GM10248 (cell line): ENCODE measurements around the gene SNX30.

Source experiments
- CTCF ChIA-PET: fragments of 300-600 bp; sonication (Branson Sonifier 250); formaldehyde crosslinking; extraction: SDS; loops from one replicate; lab custom pipeline; 2021; ENCODE audit warnings: antibody characterized with exemption; lab: Yijun Ruan, JAX
- POLR2A ChIA-PET: fragments of 350-650 bp; sonication (Branson Sonifier 250); formaldehyde crosslinking; extraction: SDS; loops from one replicate; lab custom pipeline; 2020; ENCODE audit warnings: antibody characterized with exemption; lab: Yijun Ruan, JAX
- DNase-seq: peaks from one replicate; pipeline ENCODE4 v3.0.0; 2012; ENCODE audit errors: extremely low spot score
- TF ChIP-seq, protein P1 (sequence below): IDR thresholded peaks from 2 replicates; pipeline ENCODE4 v1.5.1; 2012; ENCODE audit warnings: mild to moderate bottlenecking, low read depth; ENCODE audit errors: extremely low read depth, missing control alignments, control extremely low read depth

Gene SNX30

DNA sequence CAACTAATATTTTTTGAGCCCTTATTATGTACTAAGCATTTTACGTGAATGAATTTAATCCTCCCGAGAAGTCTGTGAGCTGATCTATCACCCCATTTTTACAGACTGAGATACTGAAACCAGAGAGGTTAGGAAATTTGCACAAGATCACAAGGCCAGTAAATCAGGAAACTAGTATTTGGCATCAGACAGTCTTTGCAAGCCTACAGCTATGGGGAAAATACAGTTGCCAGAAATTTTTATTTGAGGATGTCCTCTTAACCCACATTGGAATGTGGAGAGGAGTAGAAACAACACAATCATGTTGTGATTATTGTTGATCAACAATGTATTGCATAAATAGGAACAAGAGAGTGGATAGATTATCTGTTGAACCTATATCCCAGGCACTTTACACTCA lies 142.4 kb downstream of the SNX30 start:
- ChIA-PET POLR2A (no interaction called here), CTCF (interaction anchor here (0.9 to 3.0 kb wide), 2 partner anchors 10 to 32 kb away, joined by 3 to 19 read pairs; no protein-coding TSS in a partner anchor)
- DNase-seq, result no peak
- TF ChIP-seq, protein P1, sequence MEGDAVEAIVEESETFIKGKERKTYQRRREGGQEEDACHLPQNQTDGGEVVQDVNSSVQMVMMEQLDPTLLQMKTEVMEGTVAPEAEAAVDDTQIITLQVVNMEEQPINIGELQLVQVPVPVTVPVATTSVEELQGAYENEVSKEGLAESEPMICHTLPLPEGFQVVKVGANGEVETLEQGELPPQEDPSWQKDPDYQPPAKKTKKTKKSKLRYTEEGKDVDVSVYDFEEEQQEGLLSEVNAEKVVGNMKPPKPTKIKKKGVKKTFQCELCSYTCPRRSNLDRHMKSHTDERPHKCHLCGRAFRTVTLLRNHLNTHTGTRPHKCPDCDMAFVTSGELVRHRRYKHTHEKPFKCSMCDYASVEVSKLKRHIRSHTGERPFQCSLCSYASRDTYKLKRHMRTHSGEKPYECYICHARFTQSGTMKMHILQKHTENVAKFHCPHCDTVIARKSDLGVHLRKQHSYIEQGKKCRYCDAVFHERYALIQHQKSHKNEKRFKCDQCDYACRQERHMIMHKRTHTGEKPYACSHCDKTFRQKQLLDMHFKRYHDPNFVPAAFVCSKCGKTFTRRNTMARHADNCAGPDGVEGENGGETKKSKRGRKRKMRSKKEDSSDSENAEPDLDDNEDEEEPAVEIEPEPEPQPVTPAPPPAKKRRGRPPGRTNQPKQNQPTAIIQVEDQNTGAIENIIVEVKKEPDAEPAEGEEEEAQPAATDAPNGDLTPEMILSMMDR, result no peak

DNA sequence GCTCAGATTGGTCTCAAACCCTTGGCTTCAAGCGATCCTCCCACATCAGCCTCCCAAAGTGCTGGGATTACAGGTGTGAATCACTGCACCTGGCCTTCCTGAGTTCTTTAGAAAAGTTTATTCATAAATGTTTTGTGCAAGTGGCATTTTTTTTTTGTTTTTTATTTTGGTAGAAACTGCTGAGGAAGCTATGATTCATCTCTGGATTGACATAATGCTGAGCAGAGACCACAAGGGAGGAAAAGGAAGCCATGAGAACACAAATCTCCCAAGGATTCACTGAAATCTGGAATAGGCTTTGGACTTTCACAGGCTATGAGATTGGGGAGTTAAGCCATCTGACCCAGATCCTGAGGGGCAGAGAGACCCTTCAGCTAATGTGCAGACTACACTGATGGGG lies 143.5 kb downstream of the SNX30 start:
- POLR2A ChIA-PET, result no interaction called here
- no peak for DNase-seq
- TF ChIP-seq, protein P1, result no peak
- CTCF ChIA-PET, result interaction anchor here (3.0 kb wide), 1 partner anchor 9 kb away, joined by 19 read pairs; no protein-coding TSS in a partner anchor

DNA sequence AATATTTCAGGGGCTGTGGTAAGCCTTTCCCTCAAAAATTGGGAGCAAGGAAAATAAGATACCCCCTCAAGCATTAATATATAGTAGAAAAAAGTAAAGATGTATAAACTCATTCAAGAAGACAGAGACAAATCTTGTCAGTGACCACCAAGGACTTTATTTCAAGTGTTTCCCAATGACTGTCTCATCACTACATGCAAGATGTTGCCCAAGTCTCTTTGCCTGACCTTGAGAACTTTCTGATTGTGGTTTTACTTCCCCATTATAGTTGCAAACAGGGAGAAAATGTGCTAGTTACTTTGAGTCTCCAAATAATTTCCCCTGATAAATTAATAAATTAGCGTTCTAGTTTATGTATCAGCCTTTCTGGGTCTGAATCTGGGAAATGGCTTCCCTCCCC lies 144.1 kb downstream of the SNX30 start:
- no peak for DNase-seq
- ChIA-PET CTCF (interaction anchor here (3.0 kb wide), 1 partner anchor 8 kb away, joined by 19 read pairs; no protein-coding TSS in a partner anchor), POLR2A (no interaction called here)
- TF ChIP-seq, protein P1, result no peak

DNA sequence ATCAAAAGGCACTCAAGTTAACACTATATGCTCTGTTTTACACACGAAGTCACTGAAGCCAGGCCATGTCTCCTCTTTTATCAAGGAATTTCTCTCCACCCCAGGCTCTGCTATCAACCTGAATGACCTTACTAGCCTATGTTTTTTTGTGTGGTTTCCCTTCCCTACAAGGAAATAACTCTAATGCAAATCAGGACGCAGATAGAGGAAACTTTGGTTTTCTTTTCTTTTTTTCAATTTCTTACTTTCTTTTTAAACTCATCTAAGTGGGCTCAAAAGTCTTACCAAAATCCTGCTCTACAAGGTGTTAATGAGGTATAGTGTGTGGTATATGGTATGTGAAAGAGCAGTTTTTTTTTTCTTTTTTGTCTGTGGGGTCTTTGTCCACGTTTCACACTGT lies 145.6 kb downstream of the SNX30 start:
- no peak for DNase-seq
- POLR2A ChIA-PET, result no interaction called here
- CTCF ChIA-PET, result no interaction called here
- TF ChIP-seq, protein P1, result no peak

DNA sequence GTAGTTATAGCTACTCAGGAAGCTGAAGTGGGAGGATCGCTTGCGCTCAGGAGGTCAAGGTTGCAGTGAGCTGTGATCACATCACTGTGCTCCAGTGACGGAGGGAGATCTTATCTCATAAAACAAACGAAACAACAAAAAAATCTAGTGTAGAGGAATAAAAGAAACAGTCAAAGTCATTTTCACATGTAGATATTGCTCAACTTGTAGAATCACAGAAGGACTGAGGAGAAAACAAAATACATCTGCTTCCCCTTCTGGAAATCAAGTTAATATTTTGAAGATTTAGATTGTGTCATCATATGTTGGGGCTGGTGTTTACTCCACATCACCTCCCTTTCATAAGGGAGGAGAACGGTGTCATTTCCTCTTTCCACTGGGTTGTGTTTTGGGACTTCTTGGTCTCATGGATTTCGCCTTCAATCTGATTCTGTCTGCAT lies 148.3 kb downstream of the SNX30 start:
- TF ChIP-seq, protein P1, result no peak
- ChIA-PET POLR2A (no interaction called here), CTCF (interaction anchor here (1.0 kb wide), 1 partner anchor 53 kb away, joined by 3 read pairs; no protein-coding TSS in a partner anchor)
- DNase-seq, result no peak

DNA sequence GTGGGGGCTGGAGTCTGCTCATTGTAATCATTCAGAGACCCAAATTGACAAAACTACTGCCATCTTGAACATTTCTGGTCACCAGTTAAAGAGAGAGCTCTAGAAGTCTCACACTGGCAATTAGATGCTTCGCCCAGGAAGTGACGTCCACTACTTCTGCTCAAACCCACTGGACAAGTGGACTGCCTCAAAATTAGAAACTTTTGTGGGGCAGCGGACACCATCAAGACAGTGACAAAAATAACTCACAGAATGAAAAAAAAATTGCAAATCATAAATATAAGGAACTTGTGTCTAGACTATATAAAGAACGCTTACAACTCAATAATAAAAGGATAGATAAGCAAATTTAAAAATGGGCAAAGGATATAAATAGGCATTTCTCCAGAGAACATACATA lies 149.9 kb downstream of the SNX30 start:
- ChIA-PET CTCF (no interaction called here), POLR2A (no interaction called here)
- TF ChIP-seq, protein P1, result no peak
- no peak for DNase-seq
